ENCODE measurements around the gene RPS19BP1. TPM values are rescaled to one million over a fixed set of nuclear protein-coding genes. Genes with fewer than 3 reads are reported as not detected.

The RPS19BP1 gene
- total and polyA plus RNA-seq, 2 donors, result 114 to 127 TPM

GRCh38 chr22:39494471-39495120 is 38.0 kb downstream of the RPS19BP1 start:
- Histone ChIP-seq H3K9me3 (ENCODE audit: control insufficient read depth in 2 of 2, insufficient read depth in 1 of 2, low read length in 1 of 2) (no peaks in the 10 kb centered on the region), H3K36me3 (ENCODE audit: control insufficient read depth in 2 of 2, insufficient read depth in 2 of 2, low read length in 1 of 2) (no peaks in the 10 kb centered on the region), H3K27me3 (ENCODE audit: control insufficient read depth in 2 of 2, insufficient read depth in 1 of 2, low read length in 1 of 2) (no peaks in the 10 kb centered on the region), H3K4me3 (ENCODE audit: low read length in 2 of 2) (no peak overlapping the region), H3K4me1 (ENCODE audit: control insufficient read depth in 2 of 2, insufficient read depth in 2 of 2, low read length in 2 of 2) (peaks cover 2 to 32% of the 10 kb centered on the region in 2 donors), H3K27ac (ENCODE audit: low read depth in 1 of 2, low read length in 1 of 2) (no peak overlapping the region)
- WGBS, result 92% methylated on average over 10 of the region's 10 CpGs
- no peak for DNase-seq (ENCODE audit: low read depth in 6 of 9, low spot score in 9 of 9)

GRCh38 chr22:39493759-39494158 is 38.8 kb downstream of the RPS19BP1 start:
- Histone ChIP-seq H3K9me3 (ENCODE audit: control insufficient read depth in 2 of 2, insufficient read depth in 1 of 2, low read length in 1 of 2) (no peaks in the 10 kb centered on the region), H3K27ac (ENCODE audit: low read depth in 1 of 2, low read length in 1 of 2) (no peak overlapping the region), H3K36me3 (ENCODE audit: control insufficient read depth in 2 of 2, insufficient read depth in 2 of 2, low read length in 1 of 2) (no peaks in the 10 kb centered on the region), H3K27me3 (ENCODE audit: control insufficient read depth in 2 of 2, insufficient read depth in 1 of 2, low read length in 1 of 2) (no peaks in the 10 kb centered on the region), H3K4me3 (ENCODE audit: low read length in 2 of 2) (no peak overlapping the region), H3K4me1 (ENCODE audit: control insufficient read depth in 2 of 2, insufficient read depth in 2 of 2, low read length in 2 of 2) (peaks cover 2 to 31% of the 10 kb centered on the region in 2 donors)
- no peak for DNase-seq (ENCODE audit: low read depth in 6 of 9, low spot score in 9 of 9)
- WGBS, result 91% methylated on average over 4 of the region's 4 CpGs

GRCh38 chr22:39492186-39492585 is 40.4 kb downstream of the RPS19BP1 start:
- H3K27me3 ChIP-seq (ENCODE audit: control insufficient read depth in 2 of 2, insufficient read depth in 1 of 2, low read length in 1 of 2), result no peaks in the 10 kb centered on the region
- H3K4me1 ChIP-seq (ENCODE audit: control insufficient read depth in 2 of 2, insufficient read depth in 2 of 2, low read length in 2 of 2), result peaks cover 2 to 18% of the 10 kb centered on the region in 2 donors
- no peak for DNase-seq (ENCODE audit: low read depth in 6 of 9, low spot score in 9 of 9)
- 74% methylated on average over 3 of the region's 3 CpGs for WGBS
- no peak overlapping the region for H3K4me3 ChIP-seq (ENCODE audit: low read length in 2 of 2)
- H3K27ac ChIP-seq (ENCODE audit: low read depth in 1 of 2, low read length in 1 of 2), result no peak overlapping the region
- no peaks in the 10 kb centered on the region for H3K9me3 ChIP-seq (ENCODE audit: control insufficient read depth in 2 of 2, insufficient read depth in 1 of 2, low read length in 1 of 2)
- H3K36me3 ChIP-seq (ENCODE audit: control insufficient read depth in 2 of 2, insufficient read depth in 2 of 2, low read length in 1 of 2), result no peaks in the 10 kb centered on the region

GRCh38 chr22:39491696-39492095 is 40.9 kb downstream of the RPS19BP1 start:
- Histone ChIP-seq H3K27me3 (ENCODE audit: control insufficient read depth in 2 of 2, insufficient read depth in 1 of 2, low read length in 1 of 2) (no peaks in the 10 kb centered on the region), H3K36me3 (ENCODE audit: control insufficient read depth in 2 of 2, insufficient read depth in 2 of 2, low read length in 1 of 2) (no peaks in the 10 kb centered on the region), H3K27ac (ENCODE audit: low read depth in 1 of 2, low read length in 1 of 2) (no peak overlapping the region), H3K4me1 (ENCODE audit: control insufficient read depth in 2 of 2, insufficient read depth in 2 of 2, low read length in 2 of 2) (peaks cover 2 to 17% of the 10 kb centered on the region in 2 donors), H3K4me3 (ENCODE audit: low read length in 2 of 2) (no peak overlapping the region), H3K9me3 (ENCODE audit: control insufficient read depth in 2 of 2, insufficient read depth in 1 of 2, low read length in 1 of 2) (no peaks in the 10 kb centered on the region)
- DNase-seq (ENCODE audit: low read depth in 6 of 9, low spot score in 9 of 9), result no peak
- 96% methylated on average over 6 of the region's 6 CpGs for WGBS

- no peak for DNase-seq (ENCODE audit: low read depth in 6 of 9, low spot score in 9 of 9)
- no peak overlapping the region for H3K27ac ChIP-seq (ENCODE audit: low read depth in 1 of 2, low read length in 1 of 2)
- WGBS, result 93% methylated on average over 9 of the region's 9 CpGs
- no peak overlapping the region for H3K4me3 ChIP-seq (ENCODE audit: low read length in 2 of 2)
- no peaks in the 10 kb centered on the region for H3K36me3 ChIP-seq (ENCODE audit: control insufficient read depth in 2 of 2, insufficient read depth in 2 of 2, low read length in 1 of 2)
- peaks cover 2 to 11% of the 10 kb centered on the region in 2 donors for H3K4me1 ChIP-seq (ENCODE audit: control insufficient read depth in 2 of 2, insufficient read depth in 2 of 2, low read length in 2 of 2)
- H3K27me3 ChIP-seq (ENCODE audit: control insufficient read depth in 2 of 2, insufficient read depth in 1 of 2, low read length in 1 of 2), result no peaks in the 10 kb centered on the region
- no peaks in the 10 kb centered on the region for H3K9me3 ChIP-seq (ENCODE audit: control insufficient read depth in 2 of 2, insufficient read depth in 1 of 2, low read length in 1 of 2)
Measured at GRCh38 chr22:39490966-39491680, 41.4 kb downstream of the RPS19BP1 start.

GRCh38 chr22:39490135-39490798 is 42.3 kb downstream of the RPS19BP1 start:
- Histone ChIP-seq H3K4me1 (ENCODE audit: control insufficient read depth in 2 of 2, insufficient read depth in 2 of 2, low read length in 2 of 2) (peaks cover 2 to 10% of the 10 kb centered on the region in 2 donors), H3K27me3 (ENCODE audit: control insufficient read depth in 2 of 2, insufficient read depth in 1 of 2, low read length in 1 of 2) (no peaks in the 10 kb centered on the region), H3K4me3 (ENCODE audit: low read length in 2 of 2) (no peak overlapping the region), H3K36me3 (ENCODE audit: control insufficient read depth in 2 of 2, insufficient read depth in 2 of 2, low read length in 1 of 2) (no peaks in the 10 kb centered on the region), H3K9me3 (ENCODE audit: control insufficient read depth in 2 of 2, insufficient read depth in 1 of 2, low read length in 1 of 2) (no peaks in the 10 kb centered on the region), H3K27ac (ENCODE audit: low read depth in 1 of 2, low read length in 1 of 2) (no peak overlapping the region)
- 54% methylated on average over 13 of the region's 13 CpGs for WGBS
- DNase-seq (ENCODE audit: low read depth in 6 of 9, low spot score in 9 of 9), result peak; percentile 55 to 92 (median 76)

- no peak overlapping the region for H3K27ac ChIP-seq (ENCODE audit: low read depth in 1 of 2, low read length in 1 of 2)
- no peak for DNase-seq (ENCODE audit: low read depth in 6 of 9, low spot score in 9 of 9)
- WGBS, result 93% methylated on average over 17 of the region's 17 CpGs
Measured at GRCh38 chr22:39489094-39490068, 43.2 kb downstream of the RPS19BP1 start.

GRCh38 chr22:39488563-39489083 is 43.9 kb downstream of the RPS19BP1 start:
- WGBS, result 97% methylated on average over 39 of the region's 39 CpGs
- Histone ChIP-seq H3K27ac (ENCODE audit: low read depth in 1 of 2, low read length in 1 of 2) (no peak overlapping the region), H3K4me3 (ENCODE audit: low read length in 2 of 2) (no peak overlapping the region), H3K9me3 (ENCODE audit: control insufficient read depth in 2 of 2, insufficient read depth in 1 of 2, low read length in 1 of 2) (no peaks in the 10 kb centered on the region), H3K27me3 (ENCODE audit: control insufficient read depth in 2 of 2, insufficient read depth in 1 of 2, low read length in 1 of 2) (peaks cover 0 to 3% of the 10 kb centered on the region in 2 donors), H3K4me1 (ENCODE audit: control insufficient read depth in 2 of 2, insufficient read depth in 2 of 2, low read length in 2 of 2) (peaks cover 2 to 10% of the 10 kb centered on the region in 2 donors), H3K36me3 (ENCODE audit: control insufficient read depth in 2 of 2, insufficient read depth in 2 of 2, low read length in 1 of 2) (no peaks in the 10 kb centered on the region)
- DNase-seq (ENCODE audit: low read depth in 6 of 9, low spot score in 9 of 9), result no peak

More at GRCh38 chr22:39489094-39490068, 43.2 kb downstream of the RPS19BP1 start:
- Histone ChIP-seq H3K4me1 (ENCODE audit: control insufficient read depth in 2 of 2, insufficient read depth in 2 of 2, low read length in 2 of 2) (peaks cover 2 to 10% of the 10 kb centered on the region in 2 donors), H3K9me3 (ENCODE audit: control insufficient read depth in 2 of 2, insufficient read depth in 1 of 2, low read length in 1 of 2) (no peaks in the 10 kb centered on the region), H3K4me3 (ENCODE audit: low read length in 2 of 2) (no peak overlapping the region), H3K27me3 (ENCODE audit: control insufficient read depth in 2 of 2, insufficient read depth in 1 of 2, low read length in 1 of 2) (peaks cover 0 to 2% of the 10 kb centered on the region in 2 donors), H3K36me3 (ENCODE audit: control insufficient read depth in 2 of 2, insufficient read depth in 2 of 2, low read length in 1 of 2) (no peaks in the 10 kb centered on the region)

Measured in thymus (tissue), 11 donors.